Measurements from ENCODE around the gene GRID1.

DNA sequence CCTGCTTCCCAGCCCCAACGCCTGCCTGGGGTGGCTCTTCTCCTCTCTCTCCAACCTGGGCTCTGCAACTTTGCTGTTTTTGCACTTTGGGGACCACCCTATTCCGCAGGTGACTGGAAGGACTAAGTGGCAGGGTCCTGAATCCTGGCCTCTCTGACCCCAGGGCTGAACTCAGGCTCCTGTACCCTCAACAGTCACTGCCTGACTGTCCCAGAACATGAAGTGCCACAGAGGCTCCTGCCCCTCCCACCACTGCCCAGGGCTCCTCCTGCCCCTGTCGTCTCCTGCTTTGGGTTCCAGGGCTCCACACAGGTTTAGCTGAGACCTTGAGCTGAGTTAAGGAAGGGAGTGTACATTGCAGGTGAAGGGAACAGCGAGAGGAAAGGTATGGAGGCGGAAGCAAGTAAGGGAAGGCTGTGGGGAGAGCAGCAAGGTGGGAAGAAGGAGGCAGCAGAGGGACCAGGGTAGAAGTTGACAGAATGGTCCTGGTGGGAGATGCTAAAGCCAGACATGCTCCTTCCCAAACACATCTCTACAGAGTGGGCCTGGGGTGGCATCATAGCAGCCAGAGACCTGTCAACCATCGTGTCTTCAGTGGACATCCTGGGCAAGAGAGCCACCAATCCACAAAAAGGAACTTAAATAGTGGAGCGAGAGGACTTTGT, 5.7 kb upstream of the GRID1 start:
- no peak for TF ChIP-seq ZNF277 (CRISPR knock-in tag; IDR thresholded peaks at IDR 0.05; ENCODE audit: borderline replicate concordance)
- TF ChIP-seq MAFK (IDR thresholded peaks at IDR 0.05; ENCODE audit: low read length) = no peak
- TF ChIP-seq HDAC1 (IDR thresholded peaks at IDR 0.05) = no peak
- no peak for TF ChIP-seq POLR2A (conservative IDR thresholded peaks at IDR 0.05)
- no peak for TF ChIP-seq ZNF785 (CRISPR knock-in tag; IDR thresholded peaks at IDR 0.05)
- TF ChIP-seq SNAPC5 (CRISPR knock-in tag; IDR thresholded peaks at IDR 0.05) = no peak
- TF ChIP-seq, protein P1, sequence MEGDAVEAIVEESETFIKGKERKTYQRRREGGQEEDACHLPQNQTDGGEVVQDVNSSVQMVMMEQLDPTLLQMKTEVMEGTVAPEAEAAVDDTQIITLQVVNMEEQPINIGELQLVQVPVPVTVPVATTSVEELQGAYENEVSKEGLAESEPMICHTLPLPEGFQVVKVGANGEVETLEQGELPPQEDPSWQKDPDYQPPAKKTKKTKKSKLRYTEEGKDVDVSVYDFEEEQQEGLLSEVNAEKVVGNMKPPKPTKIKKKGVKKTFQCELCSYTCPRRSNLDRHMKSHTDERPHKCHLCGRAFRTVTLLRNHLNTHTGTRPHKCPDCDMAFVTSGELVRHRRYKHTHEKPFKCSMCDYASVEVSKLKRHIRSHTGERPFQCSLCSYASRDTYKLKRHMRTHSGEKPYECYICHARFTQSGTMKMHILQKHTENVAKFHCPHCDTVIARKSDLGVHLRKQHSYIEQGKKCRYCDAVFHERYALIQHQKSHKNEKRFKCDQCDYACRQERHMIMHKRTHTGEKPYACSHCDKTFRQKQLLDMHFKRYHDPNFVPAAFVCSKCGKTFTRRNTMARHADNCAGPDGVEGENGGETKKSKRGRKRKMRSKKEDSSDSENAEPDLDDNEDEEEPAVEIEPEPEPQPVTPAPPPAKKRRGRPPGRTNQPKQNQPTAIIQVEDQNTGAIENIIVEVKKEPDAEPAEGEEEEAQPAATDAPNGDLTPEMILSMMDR (IDR thresholded peaks at IDR 0.05 in 2 of 3, conservative IDR thresholded peaks at IDR 0.05 in 1 of 3; ENCODE audit: insufficient read depth in 2 of 3, low read depth in 1 of 3, low read length in 3 of 3) = no peak
- TF ChIP-seq, protein P2, sequence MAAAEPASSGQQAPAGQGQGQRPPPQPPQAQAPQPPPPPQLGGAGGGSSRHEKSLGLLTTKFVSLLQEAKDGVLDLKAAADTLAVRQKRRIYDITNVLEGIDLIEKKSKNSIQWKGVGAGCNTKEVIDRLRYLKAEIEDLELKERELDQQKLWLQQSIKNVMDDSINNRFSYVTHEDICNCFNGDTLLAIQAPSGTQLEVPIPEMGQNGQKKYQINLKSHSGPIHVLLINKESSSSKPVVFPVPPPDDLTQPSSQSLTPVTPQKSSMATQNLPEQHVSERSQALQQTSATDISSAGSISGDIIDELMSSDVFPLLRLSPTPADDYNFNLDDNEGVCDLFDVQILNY (CRISPR knock-in tag; IDR thresholded peaks at IDR 0.05) = no peak
- TF ChIP-seq SIN3A (IDR thresholded peaks at IDR 0.05; ENCODE audit: borderline replicate concordance in 2 of 2, control insufficient read depth in 1 of 2, low read depth in 2 of 2, low read length in 2 of 2) = no peak
- TF ChIP-seq EZH2 (IDR thresholded peaks at IDR 0.05; ENCODE audit: borderline replicate concordance, low read depth, low read length) = no peak
- no peak for TF ChIP-seq SRSF9 (IDR thresholded peaks at IDR 0.05; ENCODE audit: borderline replicate concordance, low read depth, low read length)
- no peak for TF ChIP-seq RFX1 (IDR thresholded peaks at IDR 0.05)
